Right lobe of liver (tissue), 6 donors: Measurements from ENCODE around the gene VSTM2B. TPM values are rescaled to one million over a fixed set of nuclear protein-coding genes. Genes with fewer than 3 reads are reported as not detected.

Experiments
- ATAC-seq, 4 donors: fragments of 200-7000 bp; cut with Tn5 transposase; one replicate each; pipeline ENCODE4 v1.9.1; 2020; ENCODE audit warnings: mild to moderate bottlenecking in 4 of 4, moderate library complexity in 4 of 4
- DNase-seq, 3 donors: peaks; one replicate each; pipeline ENCODE4 v3.0.0-alpha.2; 2020
- H3K27ac ChIP-seq, 3 donors: fragments of 200-600 bp; one replicate each; pipeline ENCODE4 v1.8.0; 2022
- H3K27me3 ChIP-seq, 2 donors: fragments of 200-600 bp; one replicate each; pipeline ENCODE4 v1.8.0; 2022
- H3K36me3 ChIP-seq, 4 donors: fragments of 200-600 bp; sonication (generic) in 1 of 4; one replicate each; pipeline versions ENCODE4 v1.5.1 to v1.8.0; 2017 to 2022; ENCODE audit warnings: control low read depth in 1 of 4
- H3K4me1 ChIP-seq, 4 donors: fragments of 200-600 bp; sonication (generic) in 1 of 4; one replicate each; pipeline versions ENCODE4 v1.5.1 to v1.8.0; 2017 to 2022; ENCODE audit warnings: control low read depth in 1 of 4
- H3K4me3 ChIP-seq, 3 donors: fragments of 200-600 bp; one replicate each; pipeline ENCODE4 v1.8.0; 2022
- H3K9me3 ChIP-seq, 4 donors: fragments of 200-600 bp; sonication (generic) in 1 of 4; one replicate each; pipeline versions ENCODE4 v1.5.1 to v1.8.0; 2017 to 2022; ENCODE audit warnings: control low read depth in 1 of 4
- CTCF ChIP-seq, 4 donors: fragments of 200-600 bp in 3 of 4; fragments of 450-650 bp in 1 of 4; IDR thresholded peaks; one replicate each; pipeline versions ENCODE4 v1.5.1 to v1.8.0; 2016 to 2022; ENCODE audit warnings: antibody characterized with exemption in 4 of 4, mild to moderate bottlenecking in 2 of 4
- POLR2A ChIP-seq: fragments of 450-650 bp; IDR thresholded peaks from one replicate; pipeline ENCODE4 v1.6.1; 2017; ENCODE audit warnings: antibody characterized with exemption, mild to moderate bottlenecking
- WGBS: methylation state at CpG from one replicate; pipeline ENCODE4 v1.1.6; 2018; ENCODE audit warnings: low coverage, low lambda C conversion rate; ENCODE audit not compliant: insufficient coverage; ENCODE audit errors: missing lambda C conversion rate; 5-methylcytosine and 5-hydroxymethylcytosine counted together
- intact Hi-C, 2 donors: fragments of 100-400 bp; cut with DNase I; formaldehyde crosslinking; loops; one replicate each; pipeline versions ENCODE4 v1.11.2 to v1.14.1; 2022
- total RNA-seq, 6 experiments: library from RNA; depleted of rRNA in 2 of 6; stranded (reverse); fragments of >200 nt in 2 of 6; fragmentation: NEBNext Ultra II Directional in 3 of 6; extraction: Animal tissue kit (Norgen Biotek cat#: 25700) in 3 of 6; gene quantifications; one replicate each; pipeline versions ENCODE4 v1.1.0 to v1.2.4, GENCODE V29; 2016 to 2023
- donor health status: DM: no; HTN: yes; CAD: no.
- donor health status: DM: no; HTN: no; CAD: no.
- donor health status: DM: no; HTN: no; CAD: no.
- donor health status: DM: no; HTN: yes; CAD: no.
- donor health status: DM: no; HTN: yes; CAD: no.

The VSTM2B gene
- total RNA-seq, 6 experiments from 2014 or later = not detected

GRCh38 chr19:29535984-29536508 is 10.3 kb downstream of the VSTM2B start:
- H3K36me3 ChIP-seq = no peaks in the 10 kb centered on the region
- H3K27ac ChIP-seq = no peak overlapping the region
- peak in 2 of 3 donors; percentile 7 to 17 for DNase-seq
- H3K4me1 ChIP-seq = no peaks in the 10 kb centered on the region
- H3K4me3 ChIP-seq = no peak overlapping the region
- ATAC-seq = no peak
- no peaks in the 10 kb centered on the region for H3K27me3 ChIP-seq
- intact Hi-C loops = no loop called here
- TF ChIP-seq CTCF (IDR thresholded peaks at IDR 0.05) = no peak
- no peak for TF ChIP-seq POLR2A
- WGBS = 40% methylated on average over 4 of the region's 4 CpGs
- H3K9me3 ChIP-seq = no peaks in the 10 kb centered on the region

GRCh38 chr19:29537181-29537580 is 11.4 kb downstream of the VSTM2B start:
- no peaks in the 10 kb centered on the region for H3K9me3 ChIP-seq
- ATAC-seq (no peak), DNase-seq (peak in 2 of 3 donors; percentile 18 to 44)
- no peak for TF ChIP-seq POLR2A
- TF ChIP-seq CTCF (IDR thresholded peaks at IDR 0.05) = no peak
- H3K27me3 ChIP-seq = no peaks in the 10 kb centered on the region
- no peak overlapping the region for H3K27ac ChIP-seq
- intact Hi-C loops = no loop called here
- 62% methylated on average over 6 of the region's 7 CpGs for WGBS
- no peak overlapping the region for H3K4me3 ChIP-seq
- H3K4me1 ChIP-seq = no peaks in the 10 kb centered on the region
- no peaks in the 10 kb centered on the region for H3K36me3 ChIP-seq

DNA sequence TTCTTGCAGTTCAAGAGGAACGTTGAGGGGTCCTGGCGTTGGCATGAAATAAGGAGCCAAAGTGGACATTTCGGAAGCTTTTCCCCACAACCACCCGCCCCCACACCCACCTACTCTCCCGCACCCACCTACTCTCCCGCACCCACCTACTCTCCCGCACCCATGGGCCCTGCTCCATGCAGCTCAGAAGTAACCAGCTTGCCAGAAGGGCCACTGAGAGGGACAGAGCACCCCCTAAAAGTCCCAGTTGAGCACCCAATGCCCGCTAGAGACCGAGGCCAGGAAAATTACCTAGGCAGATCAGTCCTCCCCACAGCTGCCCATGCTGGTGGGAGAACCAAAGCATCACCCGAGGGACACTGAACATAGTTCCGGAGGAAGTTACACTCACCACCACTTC is 11.8 kb downstream of the VSTM2B start:
- no peak for ATAC-seq
- no peaks in the 10 kb centered on the region for H3K27me3 ChIP-seq

DNA sequence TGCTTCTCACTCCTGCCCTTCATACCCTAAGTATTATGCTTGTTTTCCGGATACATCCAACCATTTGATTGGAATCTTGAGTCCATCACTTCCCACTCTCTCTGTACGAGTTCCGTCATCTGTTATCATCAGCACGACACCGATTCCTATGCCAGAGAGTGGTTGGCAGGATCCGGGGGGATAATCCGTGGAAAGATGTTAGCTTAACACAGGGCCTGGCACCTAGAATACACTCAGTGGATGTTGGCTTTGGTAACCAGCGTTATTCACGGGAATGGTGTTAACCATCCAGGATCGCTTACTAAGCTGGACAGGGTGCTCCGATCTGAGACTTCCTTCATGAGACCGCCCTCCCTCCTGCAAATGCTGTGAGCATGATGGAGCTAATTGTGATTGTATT is 12.4 kb downstream of the VSTM2B start:
- WGBS = 58% methylated on average over 10 of the region's 12 CpGs
- no peaks in the 10 kb centered on the region for H3K36me3 ChIP-seq
- intact Hi-C loops = no loop called here
- no peak overlapping the region for H3K27ac ChIP-seq
- H3K4me3 ChIP-seq = no peak overlapping the region
- H3K4me1 ChIP-seq = no peaks in the 10 kb centered on the region
- DNase-seq (peak in 2 of 3 donors; percentile 7 to 8), ATAC-seq (no peak)
- H3K9me3 ChIP-seq = no peaks in the 10 kb centered on the region
- no peaks in the 10 kb centered on the region for H3K27me3 ChIP-seq
- no peak for TF ChIP-seq CTCF (IDR thresholded peaks at IDR 0.05)
- no peak for TF ChIP-seq POLR2A

More for the DNA sequence above, 11.8 kb downstream of the VSTM2B start:
- Histone ChIP-seq H3K4me1 (no peaks in the 10 kb centered on the region), H3K9me3 (no peaks in the 10 kb centered on the region), H3K27ac (no peak overlapping the region), H3K36me3 (no peaks in the 10 kb centered on the region), H3K4me3 (no peak overlapping the region)
- no peak for TF ChIP-seq POLR2A
- no peak for TF ChIP-seq CTCF (IDR thresholded peaks at IDR 0.05)
- 64% methylated on average over 4 of the region's 11 CpGs for WGBS
- intact Hi-C loops = no loop called here
- DNase-seq = peak in 2 of 3 donors; percentile 25 to 26

DNA sequence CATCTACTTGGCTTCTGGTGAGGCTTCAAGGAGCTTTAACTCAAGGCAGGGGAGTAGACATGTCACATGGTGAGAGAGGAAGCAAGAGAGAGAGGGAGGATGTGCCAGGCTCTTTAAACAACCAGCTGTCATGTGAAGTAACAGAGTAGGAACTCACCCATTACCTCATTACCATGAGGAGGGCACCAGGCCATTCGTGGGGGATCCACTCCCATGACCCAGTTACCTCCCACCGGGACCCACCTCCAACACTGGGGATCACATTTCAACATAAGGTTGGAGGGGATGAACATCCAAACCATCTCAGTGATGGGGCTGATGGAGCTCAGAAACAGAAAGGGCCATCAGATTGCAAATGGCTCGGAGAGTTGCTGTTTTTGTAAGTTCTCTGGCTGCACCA is 12.9 kb downstream of the VSTM2B start:
- 78% methylated on average over 2 of the region's 3 CpGs for WGBS
- no peaks in the 10 kb centered on the region for H3K27me3 ChIP-seq
- no peaks in the 10 kb centered on the region for H3K4me1 ChIP-seq
- ATAC-seq = no peak
- no peaks in the 10 kb centered on the region for H3K36me3 ChIP-seq
- TF ChIP-seq CTCF (IDR thresholded peaks at IDR 0.05) (no peak), POLR2A (no peak)
- intact Hi-C loops = no loop called here
- peak in 1 of 3 donors; percentile 11 for DNase-seq
- no peak overlapping the region for H3K27ac ChIP-seq
- H3K4me3 ChIP-seq = no peak overlapping the region
- no peaks in the 10 kb centered on the region for H3K9me3 ChIP-seq
